ENCODE data around the gene LARP7. TPM values are rescaled to one million over a fixed set of nuclear protein-coding genes. Genes with fewer than 3 reads are reported as not detected.

Gene LARP7
- total RNA-seq = 35.5 and 42.7 TPM in 2 replicates

GRCh38 chr4:112636688-112637551, at the start of gene LARP7, which contains the start of gene ZGRF1:
Gene LARP7, plus strand, starts transcription at chr4:112637143. Its CDS starts 7,527 bp downstream, at chr4:112644670.
Gene ZGRF1, minus strand, starts transcription at chr4:112636909. Its CDS starts 3,733 bp downstream, at chr4:112633176.

Small RNA genes lying within 50 kb of the gene (small RNA-seq; reads per million reads assigned to genes)
- gene MIR302A (not detected), gene MIR302C (not detected), gene MIR302D (not detected), gene MIR367 (not detected), gene WRBP1 (not detected)

Other genes starting within 250 kb of the LARP7 start
- not detected in 2 replicates for gene NEUROG2, start 121.0 kb upstream of the LARP7 start, total RNA-seq
- 28.2 and 29.2 TPM in 2 replicates for gene ZGRF1, start 234 bp upstream of the LARP7 start, total RNA-seq

All from thoracic aorta endothelial cell (primary cell).